ENCODE results near the gene PADI3. TPM values are rescaled to one million over a fixed set of nuclear protein-coding genes. Genes with fewer than 3 reads are reported as not detected.
A peak's percentile ranks its signal among the peaks of the same experiment; 100 is the strongest.

The PADI3 gene
- polyA plus RNA-seq, 3 donors, result 0.01 TPM; not detected in 2

- TF ChIP-seq, protein P1, sequence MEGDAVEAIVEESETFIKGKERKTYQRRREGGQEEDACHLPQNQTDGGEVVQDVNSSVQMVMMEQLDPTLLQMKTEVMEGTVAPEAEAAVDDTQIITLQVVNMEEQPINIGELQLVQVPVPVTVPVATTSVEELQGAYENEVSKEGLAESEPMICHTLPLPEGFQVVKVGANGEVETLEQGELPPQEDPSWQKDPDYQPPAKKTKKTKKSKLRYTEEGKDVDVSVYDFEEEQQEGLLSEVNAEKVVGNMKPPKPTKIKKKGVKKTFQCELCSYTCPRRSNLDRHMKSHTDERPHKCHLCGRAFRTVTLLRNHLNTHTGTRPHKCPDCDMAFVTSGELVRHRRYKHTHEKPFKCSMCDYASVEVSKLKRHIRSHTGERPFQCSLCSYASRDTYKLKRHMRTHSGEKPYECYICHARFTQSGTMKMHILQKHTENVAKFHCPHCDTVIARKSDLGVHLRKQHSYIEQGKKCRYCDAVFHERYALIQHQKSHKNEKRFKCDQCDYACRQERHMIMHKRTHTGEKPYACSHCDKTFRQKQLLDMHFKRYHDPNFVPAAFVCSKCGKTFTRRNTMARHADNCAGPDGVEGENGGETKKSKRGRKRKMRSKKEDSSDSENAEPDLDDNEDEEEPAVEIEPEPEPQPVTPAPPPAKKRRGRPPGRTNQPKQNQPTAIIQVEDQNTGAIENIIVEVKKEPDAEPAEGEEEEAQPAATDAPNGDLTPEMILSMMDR (IDR thresholded peaks at IDR 0.05), result no peak
- Histone ChIP-seq H3K79me2 (ENCODE audit: insufficient read depth, low read length) (no peaks in the 10 kb centered on the region), H3K4me1 (ENCODE audit: control insufficient read depth in 1 of 2, insufficient read depth in 2 of 2, low read length in 2 of 2) (peaks cover 37 to 43% of the 10 kb centered on the region in 2 donors), H4K20me1 (ENCODE audit: insufficient read depth, low read length) (no peaks in the 10 kb centered on the region), H3K4me3 (replicated peaks in 1 of 3; ENCODE audit: low read depth in 2 of 3, low read length in 3 of 3) (no peak overlapping the region), H3K9me3 (replicated peaks in 1 of 2; ENCODE audit: control insufficient read depth in 1 of 2, insufficient read depth in 1 of 2, low read length in 2 of 2) (peaks cover 7 to 13% of the 10 kb centered on the region in 2 donors), H3K36me3 (replicated peaks in 1 of 2; ENCODE audit: control insufficient read depth in 1 of 2, insufficient read depth in 2 of 2, low read length in 2 of 2) (no peaks in the 10 kb centered on the region), H3K27me3 (ENCODE audit: control insufficient read depth in 2 of 2, insufficient read depth in 2 of 2, low read length in 2 of 2) (no peaks in the 10 kb centered on the region), H2AFZ (ENCODE audit: insufficient read depth, low read depth, low read length, poor library complexity, severe bottlenecking) (no peak overlapping the region), H3K27ac (ENCODE audit: low read depth in 1 of 2, low read length in 2 of 2) (no peak overlapping the region), H3K9ac (ENCODE audit: insufficient read depth, low read length, poor library complexity, severe bottlenecking) (no peak overlapping the region), H3K4me2 (replicated peaks; ENCODE audit: extremely low read depth, low read length, poor library complexity, severe bottlenecking) (no peak overlapping the region)
- peak overlapping the region in 1 of 7 donors; percentile 30 for H3K27ac Mint-ChIP-seq
- intact Hi-C loops (cut with micrococcal nuclease), result no loop called here
- peaks cover 3 to 8% of the 10 kb centered on the region in 2 donors for H3K36me3 Mint-ChIP-seq
- peaks cover 0 to 2% (median 0%) of the 10 kb centered on the region in 3 donors for H3K27me3 Mint-ChIP-seq (ENCODE audit: low read depth in 3 of 3)
- peaks cover 8 to 13% (median 10%) of the 10 kb centered on the region in 7 donors for H3K9me3 Mint-ChIP-seq
- no peak for DNase-seq
- H3K4me3 Mint-ChIP-seq, result no peak overlapping the region
- WGBS (ENCODE audit: insufficient coverage), result 100% methylated on average over 3 of the region's 5 CpGs
- peaks cover 42% of the 10 kb centered on the region for H3K4me1 Mint-ChIP-seq
Measured at GRCh38 chr1:17301767-17302166, 52.9 kb downstream of the PADI3 start.

GRCh38 chr1:17304151-17304825 lies 55.4 kb downstream of the PADI3 start:
- Histone ChIP-seq H3K4me2 (replicated peaks; ENCODE audit: extremely low read depth, low read length, poor library complexity, severe bottlenecking) (peak overlapping the region; percentile 47), H3K27ac (ENCODE audit: low read depth in 1 of 2, low read length in 2 of 2) (peak overlapping the region; percentile 45 to 63), H4K20me1 (ENCODE audit: insufficient read depth, low read length) (no peaks in the 10 kb centered on the region), H3K27me3 (ENCODE audit: control insufficient read depth in 2 of 2, insufficient read depth in 2 of 2, low read length in 2 of 2) (no peaks in the 10 kb centered on the region), H2AFZ (ENCODE audit: insufficient read depth, low read depth, low read length, poor library complexity, severe bottlenecking) (peak overlapping the region; percentile 51), H3K4me3 (replicated peaks in 1 of 3; ENCODE audit: low read depth in 2 of 3, low read length in 3 of 3) (peak overlapping the region in 1 of 3 experiments; percentile 34), H3K36me3 (replicated peaks in 1 of 2; ENCODE audit: control insufficient read depth in 1 of 2, insufficient read depth in 2 of 2, low read length in 2 of 2) (no peaks in the 10 kb centered on the region), H3K79me2 (ENCODE audit: insufficient read depth, low read length) (peaks cover 9% of the 10 kb centered on the region), H3K9ac (ENCODE audit: insufficient read depth, low read length, poor library complexity, severe bottlenecking) (no peak overlapping the region), H3K9me3 (replicated peaks in 1 of 2; ENCODE audit: control insufficient read depth in 1 of 2, insufficient read depth in 1 of 2, low read length in 2 of 2) (peaks cover 7 to 13% of the 10 kb centered on the region in 2 donors), H3K4me1 (ENCODE audit: control insufficient read depth in 1 of 2, insufficient read depth in 2 of 2, low read length in 2 of 2) (peaks cover 62 to 69% of the 10 kb centered on the region in 2 donors)
- Mint-ChIP-seq H3K27ac (peak overlapping the region; percentile 81 to 87 (median 84)), H3K9me3 (peaks cover 8 to 17% (median 10%) of the 10 kb centered on the region in 7 donors), H3K4me1 (peaks cover 67% of the 10 kb centered on the region), H3K36me3 (peaks cover 3 to 11% of the 10 kb centered on the region in 2 donors), H3K27me3 (ENCODE audit: low read depth in 3 of 3) (no peaks in the 10 kb centered on the region), H3K4me3 (peak overlapping the region; percentile 55 to 78)
- WGBS (ENCODE audit: insufficient coverage), result 9% methylated on average over 5 of the region's 6 CpGs
- peak; percentile 31 to 67 (median 58) for DNase-seq
- intact Hi-C loops (cut with micrococcal nuclease), result no loop called here
- TF ChIP-seq, protein P1 (IDR thresholded peaks at IDR 0.05), result no peak

All from CD14-positive monocyte (primary cell).